Measurements from ENCODE around the gene DAGLA. TPM values are rescaled to one million over a fixed set of nuclear protein-coding genes. Genes with fewer than 3 reads are reported as not detected.

DAGLA gene
- 1.4 and 1.6 TPM in 2 replicates for total RNA-seq

GRCh38 chr11:61679893-61680621, at the start of gene DAGLA:
Gene DAGLA (plus strand): TSS chr11:61680391. CDS start chr11:61720156, 39,765 bp downstream.

GRCh38 chr11:61752117-61752924, 72.1 kb downstream of the DAGLA start, which contains the start of gene MYRF:
Gene MYRF (plus strand): TSS chr11:61752636. CDS start chr11:61752745, 109 bp downstream.

GRCh38 chr11:61792310-61793082, 112.3 kb downstream of the DAGLA start, which contains the start of the genes FEN1 and TMEM258:
Gene FEN1 (plus strand): TSS chr11:61792911. CDS start chr11:61795362, 2,451 bp downstream.
Gene TMEM258 (minus strand): TSS chr11:61792599. CDS start chr11:61792558, 41 bp downstream.

Other genes starting within 250 kb of the DAGLA start
- gene LRRC10B, start 171.6 kb upstream of the DAGLA start, total RNA-seq, result not detected in 2 replicates
- 0.18 and 0.19 TPM in 2 replicates for gene SYT7, start 99.3 kb upstream of the DAGLA start, total RNA-seq
- gene MYRF, start 72.2 kb downstream of the DAGLA start, total RNA-seq, result 0.27 and 4.0 TPM in 2 replicates
- 107 and 134 TPM in 2 replicates for gene TMEM258, start 112.2 kb downstream of the DAGLA start, total RNA-seq
- 22.3 and 46.4 TPM in 2 replicates for gene FEN1, start 112.5 kb downstream of the DAGLA start, total RNA-seq
- 32.6 and 36.1 TPM in 2 replicates for gene FADS1, start 136.6 kb downstream of the DAGLA start, total RNA-seq
- gene FADS2, start 147.9 kb downstream of the DAGLA start, total RNA-seq, result 65.6 and 71.7 TPM in 2 replicates
- 123 and 223 TPM in 2 replicates for gene FADS3, start 211.2 kb downstream of the DAGLA start, total RNA-seq
- gene RAB3IL1, start 237.2 kb downstream of the DAGLA start, total RNA-seq, result 0.38 and 0.45 TPM in 2 replicates

Data from endothelial cell of coronary artery (primary cell).